Measurements from ENCODE around the gene FKBP5.
"Not testable (repeated sequence)": the region's sequence is repeated elsewhere in the genome, so short reads cannot be mapped to it uniquely, and the experiment has no call there.

The FKBP5 gene

DNA sequence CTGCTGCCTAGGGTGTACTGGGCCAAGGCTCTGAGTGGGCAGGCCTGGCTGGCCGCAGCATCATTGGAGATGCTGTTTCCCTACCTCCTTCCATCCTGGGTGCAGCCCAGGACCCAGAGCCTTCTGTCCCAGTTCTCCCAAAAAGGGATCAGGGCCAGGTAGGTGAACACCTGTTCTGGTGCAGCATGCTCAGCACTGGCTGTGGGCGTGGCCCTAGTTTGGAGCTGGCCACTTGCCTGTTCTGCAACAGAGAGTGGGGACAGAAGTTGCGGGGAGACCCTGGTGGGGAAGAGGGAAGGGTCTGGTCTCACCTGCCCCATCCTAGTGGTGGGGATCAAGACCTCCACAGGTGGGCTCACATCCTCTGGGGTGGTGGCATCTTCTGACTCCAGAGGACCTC is 46.7 kb upstream of the FKBP5 start:
- DNase-seq (ENCODE audit: low spot score): no peak
- Histone ChIP-seq H3K27ac (ENCODE audit: poor library complexity, severe bottlenecking) (peak overlapping the region; percentile 99), H3K27me3 (ENCODE audit: insufficient read depth, poor library complexity, severe bottlenecking) (no peaks in the 10 kb centered on the region), H3K4me1 (ENCODE audit: insufficient read depth, poor library complexity, severe bottlenecking) (peaks cover 27% of the 10 kb centered on the region), H3K36me3 (ENCODE audit: low read depth) (no peaks in the 10 kb centered on the region), H3K4me3 (ENCODE audit: severe bottlenecking) (no peak overlapping the region), H3K9me3 (ENCODE audit: severe bottlenecking) (no peaks in the 10 kb centered on the region)
- TF ChIP-seq, protein P1, sequence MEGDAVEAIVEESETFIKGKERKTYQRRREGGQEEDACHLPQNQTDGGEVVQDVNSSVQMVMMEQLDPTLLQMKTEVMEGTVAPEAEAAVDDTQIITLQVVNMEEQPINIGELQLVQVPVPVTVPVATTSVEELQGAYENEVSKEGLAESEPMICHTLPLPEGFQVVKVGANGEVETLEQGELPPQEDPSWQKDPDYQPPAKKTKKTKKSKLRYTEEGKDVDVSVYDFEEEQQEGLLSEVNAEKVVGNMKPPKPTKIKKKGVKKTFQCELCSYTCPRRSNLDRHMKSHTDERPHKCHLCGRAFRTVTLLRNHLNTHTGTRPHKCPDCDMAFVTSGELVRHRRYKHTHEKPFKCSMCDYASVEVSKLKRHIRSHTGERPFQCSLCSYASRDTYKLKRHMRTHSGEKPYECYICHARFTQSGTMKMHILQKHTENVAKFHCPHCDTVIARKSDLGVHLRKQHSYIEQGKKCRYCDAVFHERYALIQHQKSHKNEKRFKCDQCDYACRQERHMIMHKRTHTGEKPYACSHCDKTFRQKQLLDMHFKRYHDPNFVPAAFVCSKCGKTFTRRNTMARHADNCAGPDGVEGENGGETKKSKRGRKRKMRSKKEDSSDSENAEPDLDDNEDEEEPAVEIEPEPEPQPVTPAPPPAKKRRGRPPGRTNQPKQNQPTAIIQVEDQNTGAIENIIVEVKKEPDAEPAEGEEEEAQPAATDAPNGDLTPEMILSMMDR (IDR thresholded peaks at IDR 0.05; ENCODE audit: poor library complexity, severe bottlenecking): no peak
- ATAC-seq (ENCODE audit: low read depth): no peak

DNA sequence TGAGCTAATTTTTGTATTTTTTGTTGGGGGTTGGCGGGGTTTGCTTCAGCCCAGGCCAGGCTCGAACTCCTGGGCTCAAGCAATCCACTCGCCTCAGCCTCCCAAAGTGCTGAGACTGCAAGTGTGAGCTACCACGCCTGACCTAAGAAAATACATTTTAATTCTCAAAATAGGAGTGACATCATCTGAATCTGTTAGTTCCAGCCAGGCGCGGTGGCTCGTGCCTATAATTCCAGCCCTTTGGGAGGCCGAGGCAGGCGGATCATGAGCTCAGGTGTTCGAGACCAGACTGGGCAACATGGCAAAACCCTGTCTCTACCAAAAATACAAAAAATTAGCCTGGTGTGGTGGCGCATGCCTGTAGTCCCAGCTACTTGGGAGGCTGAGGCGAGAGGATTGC is 45.6 kb upstream of the FKBP5 start:
- not testable (repeated sequence) for DNase-seq (ENCODE audit: low spot score); H3K9me3 ChIP-seq (ENCODE audit: severe bottlenecking); H3K36me3 ChIP-seq (ENCODE audit: low read depth); ATAC-seq (ENCODE audit: low read depth); H3K27me3 ChIP-seq (ENCODE audit: insufficient read depth, poor library complexity, severe bottlenecking); H3K4me3 ChIP-seq (ENCODE audit: severe bottlenecking)
- Histone ChIP-seq H3K27ac (ENCODE audit: poor library complexity, severe bottlenecking) (peak overlapping the region; percentile 99), H3K4me1 (ENCODE audit: insufficient read depth, poor library complexity, severe bottlenecking) (peaks cover 34% of the 10 kb centered on the region)

DNA sequence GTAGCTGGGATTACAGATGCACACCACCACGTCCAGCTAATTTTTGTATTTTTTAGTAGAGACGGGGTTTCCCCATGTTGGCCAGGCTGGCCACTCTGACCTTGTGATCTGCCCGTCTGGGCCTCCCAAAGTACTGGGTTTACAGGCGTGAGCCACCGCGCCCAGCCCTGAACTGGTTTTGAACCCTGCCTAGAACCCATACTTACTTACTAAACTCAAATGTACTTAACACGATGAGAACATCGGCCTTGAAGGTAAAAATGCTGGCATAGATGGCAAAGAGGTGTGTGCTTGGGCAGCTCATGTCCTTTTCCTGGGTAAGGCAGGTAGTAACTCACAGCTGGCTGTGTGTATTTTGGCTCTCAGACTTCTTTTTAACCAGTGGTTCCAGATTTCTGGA is 44.9 kb upstream of the FKBP5 start:
- H3K4me3 ChIP-seq (ENCODE audit: severe bottlenecking): no peak overlapping the region
- H3K27me3 ChIP-seq (ENCODE audit: insufficient read depth, poor library complexity, severe bottlenecking): no peaks in the 10 kb centered on the region
- TF ChIP-seq, protein P1 (IDR thresholded peaks at IDR 0.05; ENCODE audit: poor library complexity, severe bottlenecking): no peak
- no peak for DNase-seq (ENCODE audit: low spot score)
- H3K27ac ChIP-seq (ENCODE audit: poor library complexity, severe bottlenecking): peak overlapping the region; percentile 99
- ATAC-seq (ENCODE audit: low read depth): no peak
- peaks cover 41% of the 10 kb centered on the region for H3K4me1 ChIP-seq (ENCODE audit: insufficient read depth, poor library complexity, severe bottlenecking)
- no peaks in the 10 kb centered on the region for H3K36me3 ChIP-seq (ENCODE audit: low read depth)
- H3K9me3 ChIP-seq (ENCODE audit: severe bottlenecking): no peaks in the 10 kb centered on the region

DNA sequence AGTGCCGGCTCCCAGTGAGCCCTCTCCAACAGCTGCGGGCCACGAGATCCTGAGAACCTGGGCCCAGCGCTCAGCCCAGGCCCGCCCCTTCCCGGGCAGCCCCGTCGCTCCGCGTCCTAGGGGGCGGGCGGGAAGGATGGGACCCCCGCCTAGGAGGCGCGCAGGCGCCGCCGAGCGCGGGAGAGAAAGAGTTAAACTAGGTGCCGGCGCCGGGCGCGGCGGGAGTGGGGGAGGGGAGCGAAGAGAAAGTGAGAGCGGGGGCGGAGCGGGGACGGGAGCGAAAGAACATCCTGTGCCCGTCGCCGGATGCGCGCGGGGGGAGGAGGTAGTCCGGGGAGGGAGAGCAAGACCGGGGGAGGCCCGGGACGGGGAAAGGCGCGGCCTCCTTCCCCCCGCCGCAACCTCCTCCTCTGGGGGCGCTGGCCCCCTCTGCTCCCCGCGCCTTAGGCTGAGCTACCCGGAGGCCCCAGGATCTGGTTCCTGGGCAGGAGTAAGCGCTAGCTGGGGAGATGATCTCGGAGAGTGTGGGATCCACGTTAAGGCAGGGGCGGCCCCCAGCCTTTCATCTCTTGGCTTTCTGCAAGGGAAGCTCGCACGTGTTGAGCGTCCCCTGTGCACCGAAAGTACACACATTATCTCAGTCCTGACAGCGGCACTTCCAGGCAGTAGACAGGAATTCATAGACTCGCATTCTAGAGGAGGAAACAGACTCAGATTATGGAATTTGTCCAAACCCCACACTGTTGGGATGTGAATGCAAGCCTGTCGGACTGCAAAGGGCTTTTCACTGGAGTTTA is 43.2 kb upstream of the FKBP5 start:
- Histone ChIP-seq H3K27ac (ENCODE audit: poor library complexity, severe bottlenecking) (peak overlapping the region; percentile 99), H3K9me3 (ENCODE audit: severe bottlenecking) (no peaks in the 10 kb centered on the region), H3K36me3 (ENCODE audit: low read depth) (no peaks in the 10 kb centered on the region), H3K27me3 (ENCODE audit: insufficient read depth, poor library complexity, severe bottlenecking) (no peaks in the 10 kb centered on the region), H3K4me1 (ENCODE audit: insufficient read depth, poor library complexity, severe bottlenecking) (peaks cover 54% of the 10 kb centered on the region), H3K4me3 (ENCODE audit: severe bottlenecking) (peak overlapping the region; percentile 42)
- TF ChIP-seq, protein P1 (IDR thresholded peaks at IDR 0.05; ENCODE audit: poor library complexity, severe bottlenecking): peak; percentile 27
- peak; percentile 29 for ATAC-seq (ENCODE audit: low read depth)
- DNase-seq (ENCODE audit: low spot score): peak; percentile 95

DNA sequence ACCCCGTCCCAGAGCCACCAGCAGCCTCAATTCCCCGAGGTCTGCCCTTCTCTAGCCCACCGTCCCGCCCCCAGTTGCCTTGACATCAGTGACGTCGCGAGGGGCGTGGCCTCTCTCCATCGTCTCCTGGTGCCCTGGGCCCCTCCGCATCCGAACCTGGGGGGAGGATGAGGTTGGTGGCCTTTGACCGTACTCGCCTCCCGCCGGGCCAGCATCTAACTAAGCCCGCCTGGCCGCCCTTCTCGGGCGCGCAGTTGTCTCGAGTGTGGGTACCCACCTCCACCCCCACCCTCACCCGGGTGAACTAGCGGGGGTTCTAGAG is 42.7 kb upstream of the FKBP5 start:
- peaks cover 60% of the 10 kb centered on the region for H3K4me1 ChIP-seq (ENCODE audit: insufficient read depth, poor library complexity, severe bottlenecking)
- no peaks in the 10 kb centered on the region for H3K9me3 ChIP-seq (ENCODE audit: severe bottlenecking)
- H3K27ac ChIP-seq (ENCODE audit: poor library complexity, severe bottlenecking): peak overlapping the region; percentile 99
- H3K27me3 ChIP-seq (ENCODE audit: insufficient read depth, poor library complexity, severe bottlenecking): no peaks in the 10 kb centered on the region
- ATAC-seq (ENCODE audit: low read depth) (peak; percentile 12), DNase-seq (ENCODE audit: low spot score) (peak; percentile 92)
- TF ChIP-seq, protein P1 (IDR thresholded peaks at IDR 0.05; ENCODE audit: poor library complexity, severe bottlenecking): no peak
- peak overlapping the region; percentile 42 for H3K4me3 ChIP-seq (ENCODE audit: severe bottlenecking)
- H3K36me3 ChIP-seq (ENCODE audit: low read depth): no peaks in the 10 kb centered on the region

All from RWPE2 (cell line).